ENCODE results near the gene USH2A. TPM values are rescaled to one million over a fixed set of nuclear protein-coding genes. Genes with fewer than 3 reads are reported as not detected.

The USH2A gene
- total RNA-seq, 4 donors from 2014 or later, result under 0.01 to 1.0 (median under 0.01) TPM; not detected in 1

- H3K36me3 ChIP-seq, result no peaks in the 10 kb centered on the region
- TF ChIP-seq CTCF (IDR thresholded peaks at IDR 0.05), result no peak
- TF ChIP-seq EP300 (IDR thresholded peaks at IDR 0.05), result no peak
- TF ChIP-seq POLR2A (IDR thresholded peaks at IDR 0.05), result no peak
- no peaks in the 10 kb centered on the region for H3K4me1 ChIP-seq
- peaks cover 0 to 12% (median 0%) of the 10 kb centered on the region in 4 donors for H3K9me3 ChIP-seq
- no peak overlapping the region for H3K27ac ChIP-seq
- DNase-seq (ENCODE audit: low spot score in 2 of 2), result no peak
- H3K4me3 ChIP-seq, result no peak overlapping the region
- no peaks in the 10 kb centered on the region for H3K27me3 ChIP-seq
These were observed 599.0 kb downstream of the USH2A start for GRCh38 chr1:215824245-215824644.

GRCh38 chr1:215819114-215819513, 604.1 kb downstream of the USH2A start:
- Histone ChIP-seq H3K4me3 (no peak overlapping the region), H3K9me3 (peaks cover 0 to 12% (median 0%) of the 10 kb centered on the region in 4 donors), H3K27ac (no peak overlapping the region), H3K36me3 (no peaks in the 10 kb centered on the region), H3K4me1 (no peaks in the 10 kb centered on the region), H3K27me3 (no peaks in the 10 kb centered on the region)
- no peak for DNase-seq (ENCODE audit: low spot score in 2 of 2)
- 38 to 42% methylated on average over 2 of the region's 2 CpGs for WGBS, 2 donors
- TF ChIP-seq EP300 (IDR thresholded peaks at IDR 0.05) (no peak), CTCF (IDR thresholded peaks at IDR 0.05) (no peak), POLR2A (IDR thresholded peaks at IDR 0.05) (no peak)

- H3K27ac ChIP-seq, result no peak overlapping the region
- DNase-seq (ENCODE audit: low spot score in 2 of 2), result no peak
- no peaks in the 10 kb centered on the region for H3K27me3 ChIP-seq
- no peaks in the 10 kb centered on the region for H3K36me3 ChIP-seq
- TF ChIP-seq POLR2A (IDR thresholded peaks at IDR 0.05) (no peak), EP300 (IDR thresholded peaks at IDR 0.05) (no peak), CTCF (IDR thresholded peaks at IDR 0.05) (no peak)
- no peak overlapping the region for H3K4me3 ChIP-seq
- H3K9me3 ChIP-seq, result peaks cover 0 to 22% (median 0%) of the 10 kb centered on the region in 4 donors
- no peaks in the 10 kb centered on the region for H3K4me1 ChIP-seq
- WGBS, 2 donors, result 80 to 84% methylated on average over 1 of the region's 1 CpG
These were observed 615.3 kb downstream of the USH2A start for GRCh38 chr1:215807911-215808436.

- Histone ChIP-seq H3K27ac (no peak overlapping the region), H3K4me1 (no peaks in the 10 kb centered on the region), H3K36me3 (no peaks in the 10 kb centered on the region), H3K4me3 (no peak overlapping the region), H3K9me3 (peaks cover 0 to 14% (median 0%) of the 10 kb centered on the region in 4 donors), H3K27me3 (no peaks in the 10 kb centered on the region)
- TF ChIP-seq CTCF (IDR thresholded peaks at IDR 0.05) (no peak), POLR2A (IDR thresholded peaks at IDR 0.05) (no peak), EP300 (IDR thresholded peaks at IDR 0.05) (no peak)
- WGBS, 2 donors, result 63 to 67% methylated on average over 4 of the region's 4 CpGs
- DNase-seq (ENCODE audit: low spot score in 2 of 2), result no peak
These were observed 616.0 kb downstream of the USH2A start for GRCh38 chr1:215807218-215807617.

GRCh38 chr1:215797859-215798258, 625.4 kb downstream of the USH2A start:
- Histone ChIP-seq H3K9me3 (no peaks in the 10 kb centered on the region), H3K27ac (no peak overlapping the region), H3K36me3 (no peaks in the 10 kb centered on the region), H3K4me1 (no peaks in the 10 kb centered on the region), H3K27me3 (no peaks in the 10 kb centered on the region), H3K4me3 (no peak overlapping the region)
- DNase-seq (ENCODE audit: low spot score in 2 of 2), result no peak
- no peak for TF ChIP-seq CTCF (IDR thresholded peaks at IDR 0.05)
- no peak for TF ChIP-seq POLR2A (IDR thresholded peaks at IDR 0.05)
- no peak for TF ChIP-seq EP300 (IDR thresholded peaks at IDR 0.05)

Measured in tibial nerve (tissue), 4 donors.